ENCODE data around the gene DMPK.
"Not testable (repeated sequence)": the region's sequence is repeated elsewhere in the genome, so short reads cannot be mapped to it uniquely, and the experiment has no call there.

The DMPK gene

GRCh38 chr19:45768984-45769782 lies 13.1 kb downstream of the DMPK start, which contains the start of gene SIX5:
Gene SIX5, minus strand, starts transcription at chr19:45769252. Its CDS starts 408 bp downstream, at chr19:45768844.
- peak; percentile 96 for DNase-seq (ENCODE audit: low read depth)

DNA sequence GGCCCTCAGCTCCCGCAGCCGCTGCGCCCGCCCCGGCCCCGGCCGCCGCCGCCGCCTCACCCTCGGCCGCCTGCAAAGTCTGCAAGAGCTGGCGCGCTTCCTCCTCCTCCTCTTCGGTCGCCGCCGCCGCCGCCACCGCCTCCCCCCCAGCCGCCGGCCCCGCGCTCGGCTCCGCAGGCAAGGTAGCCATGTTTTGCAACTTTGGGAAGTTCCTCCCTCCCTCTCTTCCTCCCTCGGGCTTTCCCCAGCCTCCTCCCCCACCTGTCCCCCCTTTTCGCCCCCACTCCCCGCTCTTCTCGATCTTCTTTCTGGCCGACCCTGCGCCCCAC lies 13.7 kb downstream of the DMPK start:
- DNase-seq (ENCODE audit: low read depth) = no peak

- DNase-seq (ENCODE audit: low read depth) = no peak
These were observed 14.2 kb downstream of the DMPK start for GRCh38 chr19:45767881-45768654.

DNA sequence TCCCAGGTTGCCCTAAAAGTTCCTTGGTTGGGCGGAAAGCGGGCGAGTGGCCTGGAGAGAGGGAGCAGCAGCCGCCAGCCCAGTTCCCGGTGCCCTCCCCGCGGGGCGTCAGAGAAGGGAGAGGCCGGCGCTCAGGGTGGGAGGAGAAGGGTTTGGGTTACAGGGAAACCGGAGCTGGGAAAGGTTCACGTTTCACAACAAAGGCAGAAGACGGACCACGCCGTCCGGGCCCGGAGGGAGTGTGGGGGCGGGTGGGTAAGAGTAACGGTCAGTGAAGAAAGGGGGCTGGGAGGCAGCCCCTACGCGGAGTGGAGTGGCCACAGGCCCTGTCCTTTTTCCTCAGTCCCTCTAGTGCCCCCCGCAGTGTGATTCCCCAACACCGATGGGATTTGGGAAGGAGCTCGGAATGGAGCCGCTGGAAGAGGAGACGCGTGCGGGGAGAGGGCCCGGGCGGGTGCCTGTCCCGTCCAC lies 14.8 kb downstream of the DMPK start:
- peak; percentile 81 for DNase-seq (ENCODE audit: low read depth)

DNA sequence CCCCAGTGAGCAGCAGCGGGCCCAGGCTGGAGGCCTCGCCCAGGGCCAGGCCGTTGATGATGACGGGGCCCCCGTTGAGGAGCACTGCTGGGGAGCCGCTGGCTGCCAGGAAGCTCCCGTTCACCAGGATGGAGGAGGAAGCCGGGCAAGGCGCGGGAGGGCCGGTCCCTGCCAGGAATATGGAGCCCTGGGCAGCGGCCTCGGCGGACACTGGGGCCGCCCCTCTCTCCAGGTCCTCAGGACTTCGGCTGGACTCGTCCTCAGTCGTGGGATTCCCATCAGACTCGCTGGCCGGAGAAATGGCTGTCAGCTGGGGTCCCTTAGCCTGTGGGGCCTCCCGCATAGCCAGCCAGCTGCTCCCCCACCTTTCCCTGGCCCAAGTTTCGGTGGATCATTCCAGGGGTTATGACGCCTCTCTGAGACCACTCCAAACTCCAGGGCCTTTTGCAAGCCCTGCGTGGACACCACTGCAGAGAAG lies 15.4 kb downstream of the DMPK start:
- DNase-seq (ENCODE audit: low read depth) = no peak

GRCh38 chr19:45766296-45766868 lies 15.9 kb downstream of the DMPK start:
- DNase-seq (ENCODE audit: low read depth) = no peak

GRCh38 chr19:45765702-45766295 lies 16.5 kb downstream of the DMPK start:
- DNase-seq (ENCODE audit: low read depth) = no peak

GRCh38 chr19:45764945-45765701 lies 17.2 kb downstream of the DMPK start:
- DNase-seq (ENCODE audit: low read depth) = no peak

DNA sequence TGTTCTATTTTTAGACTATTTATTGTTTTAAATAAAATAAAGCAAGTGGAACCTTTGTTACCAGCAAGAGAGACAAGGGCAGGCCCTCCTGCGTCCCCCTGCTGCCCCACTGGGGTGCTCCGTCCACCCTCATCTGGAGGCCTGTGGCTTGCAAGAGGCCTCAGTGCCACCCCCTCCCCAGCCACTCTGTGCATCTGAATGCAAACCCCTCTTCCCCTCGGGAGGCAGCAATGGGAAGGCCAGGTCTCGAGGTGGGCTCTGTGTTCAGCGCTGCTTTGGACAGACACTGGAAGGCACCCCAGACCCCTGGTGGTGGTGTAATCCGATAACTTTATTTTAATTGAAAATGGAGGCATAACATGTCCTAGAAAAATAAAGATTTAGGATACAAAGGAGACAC lies 17.8 kb downstream of the DMPK start:
- no peak for DNase-seq (ENCODE audit: low read depth)

DNA sequence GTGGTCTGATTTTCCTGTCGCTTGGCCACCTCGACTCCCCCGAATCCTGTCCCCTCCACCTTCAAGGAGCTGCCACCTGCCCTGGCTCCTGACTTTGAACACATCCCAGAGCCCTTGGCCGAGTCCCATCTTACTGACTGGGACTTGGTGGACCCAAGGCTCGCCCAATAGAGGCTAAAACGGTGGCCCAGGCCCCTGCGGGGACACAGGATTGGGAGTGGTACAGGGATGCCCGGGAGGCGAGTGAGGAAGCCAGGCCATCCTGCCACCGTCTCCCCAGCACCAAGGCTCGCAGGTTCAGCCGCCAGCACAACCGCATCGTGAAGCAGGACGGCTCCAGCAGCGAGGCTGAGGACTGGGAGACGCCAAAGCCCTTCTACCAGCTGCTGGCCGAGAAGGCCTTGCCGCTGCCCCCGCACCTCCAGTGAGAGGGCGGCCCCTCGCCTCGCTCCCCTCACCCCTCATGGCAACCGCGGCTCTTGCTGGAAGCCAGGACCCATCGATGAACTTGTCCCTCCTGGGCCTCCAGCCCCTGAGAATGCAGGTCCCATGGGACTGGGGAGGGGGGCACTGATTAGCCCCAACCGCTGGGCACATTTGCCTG lies 18.5 kb downstream of the DMPK start:
- no peak for DNase-seq (ENCODE audit: low read depth)

DNA sequence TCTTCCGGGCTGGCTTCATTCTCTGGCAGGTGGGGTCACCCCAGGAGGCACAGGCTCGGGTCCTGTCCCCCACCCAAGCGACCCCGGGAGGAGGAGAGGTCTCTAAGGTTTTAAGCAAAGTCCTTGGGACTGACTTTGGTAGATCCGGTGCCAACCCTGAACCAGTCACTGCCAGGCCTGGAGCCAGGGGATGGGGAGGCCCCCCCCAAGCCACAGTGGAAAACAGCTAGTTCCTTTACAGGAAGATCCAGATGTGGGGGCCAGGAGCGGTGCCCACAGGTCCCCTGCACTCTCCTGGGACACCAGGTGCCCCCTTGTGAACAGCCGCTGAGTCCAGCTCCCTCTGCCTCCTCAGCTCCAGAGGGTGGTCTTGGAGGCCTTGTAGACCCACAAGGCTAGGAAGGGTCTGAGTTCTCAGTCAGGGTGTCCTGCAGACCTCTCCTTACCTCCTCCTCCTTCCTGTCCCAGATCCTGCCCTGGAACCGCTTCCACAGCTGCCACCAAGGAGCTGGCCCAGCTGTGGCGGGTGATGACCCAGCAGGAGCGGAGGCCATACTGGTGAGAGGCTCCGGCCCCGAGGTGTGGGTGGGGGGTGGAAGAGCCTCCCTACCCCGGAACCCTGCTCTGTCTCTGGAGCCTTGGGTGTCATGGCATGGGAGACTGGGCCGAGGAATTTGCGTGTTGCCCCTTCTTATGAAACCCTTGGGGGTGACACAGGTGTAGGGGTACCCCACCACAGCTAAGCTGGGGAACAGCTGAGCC lies 19.2 kb downstream of the DMPK start:
- DNase-seq (ENCODE audit: low read depth) = no peak

GRCh38 chr19:45761714-45762113 lies 20.6 kb downstream of the DMPK start:
- DNase-seq (ENCODE audit: low read depth) = no peak

DNA sequence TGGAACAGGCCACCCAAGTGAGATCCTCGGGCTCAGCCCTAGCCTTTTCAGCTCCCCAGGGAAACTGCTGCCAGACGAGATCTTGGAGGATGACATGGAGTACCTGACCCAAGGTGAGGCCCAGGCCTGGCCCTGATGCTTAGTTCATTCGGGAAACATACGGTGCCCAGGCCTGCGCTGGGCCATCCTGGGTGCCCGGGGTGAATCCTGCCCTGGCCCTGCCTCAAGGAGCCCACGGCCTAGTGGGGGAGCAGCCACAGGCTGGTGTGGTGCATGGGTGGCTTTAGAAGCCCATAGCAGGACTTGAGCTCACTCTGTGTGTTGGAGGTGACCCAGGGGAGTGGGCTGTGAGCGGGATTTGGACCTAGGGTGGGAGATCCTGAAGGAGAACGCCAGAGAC lies 23.4 kb downstream of the DMPK start:
- no peak for DNase-seq (ENCODE audit: low read depth)

- no peak for DNase-seq (ENCODE audit: low read depth)
These were observed 24.6 kb downstream of the DMPK start for GRCh38 chr19:45757695-45758094.

DNA sequence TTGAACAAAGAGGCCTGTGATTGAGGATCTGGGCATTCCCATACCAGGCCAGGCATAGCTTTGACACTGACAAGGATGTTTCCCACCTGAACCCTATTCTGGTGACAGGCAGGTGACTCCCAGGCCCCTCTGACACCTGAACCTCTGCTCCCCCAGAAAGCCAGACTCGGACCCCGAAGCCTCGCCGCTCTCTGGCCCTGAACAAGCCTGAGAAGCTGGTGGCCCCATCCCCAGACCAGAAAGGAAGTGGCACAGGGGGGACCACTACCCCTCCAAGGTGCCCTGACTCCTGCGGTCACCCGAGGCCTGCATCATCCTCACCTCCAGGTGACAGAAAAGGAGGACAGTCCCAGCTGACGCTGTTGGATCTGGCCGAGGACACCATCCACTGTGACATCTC lies 28.0 kb downstream of the DMPK start:
- DNase-seq (ENCODE audit: low read depth) = no peak

- DNase-seq (ENCODE audit: low read depth) = no peak
These were observed 28.7 kb downstream of the DMPK start for GRCh38 chr19:45753548-45753947.

GRCh38 chr19:45752639-45753038 lies 29.7 kb downstream of the DMPK start:
- no peak for DNase-seq (ENCODE audit: low read depth)

DNA sequence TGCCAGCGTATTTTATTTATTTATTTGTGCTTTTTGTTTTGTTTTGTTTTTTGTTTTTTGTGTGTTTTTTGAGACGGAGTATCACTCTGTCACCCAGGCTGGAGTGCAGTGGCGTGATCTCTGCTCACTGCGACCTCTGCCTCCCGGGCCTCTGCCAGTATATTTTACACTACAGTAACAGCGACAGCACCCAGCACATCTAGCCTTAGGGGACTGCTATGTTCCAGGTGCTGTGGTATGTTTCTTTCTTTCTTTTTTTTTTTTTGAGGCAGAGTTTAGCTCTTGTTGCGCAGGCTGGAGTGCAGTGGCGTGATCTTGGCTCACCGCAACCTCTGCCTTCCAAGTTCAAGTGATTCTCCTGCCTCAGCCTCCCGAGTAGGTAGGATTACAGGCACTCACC lies 30.8 kb downstream of the DMPK start:
- DNase-seq (ENCODE audit: low read depth) = not testable (repeated sequence)

GRCh38 chr19:45747513-45747912 lies 34.8 kb downstream of the DMPK start:
- DNase-seq (ENCODE audit: low read depth) = no peak

DNA sequence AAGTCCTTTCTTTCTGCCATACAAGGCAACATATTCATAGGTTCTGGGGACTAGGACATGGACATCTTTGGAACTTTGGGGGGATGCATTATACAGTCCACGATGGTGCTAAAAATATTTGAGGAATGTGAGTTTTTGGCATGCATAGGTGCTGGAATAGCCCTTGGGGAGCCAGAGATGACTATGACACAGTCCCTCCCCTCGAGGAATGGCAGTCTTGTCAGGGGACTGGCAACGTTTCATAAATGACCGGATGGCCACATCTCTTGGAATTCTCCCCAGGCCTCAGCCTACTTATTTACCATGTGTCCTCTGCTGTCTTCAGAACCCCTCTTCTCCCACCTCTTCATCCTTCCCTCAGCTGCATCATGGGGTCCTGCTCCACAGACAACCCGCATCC lies 35.4 kb downstream of the DMPK start:
- no peak for DNase-seq (ENCODE audit: low read depth)

- no peak for DNase-seq (ENCODE audit: low read depth)
These were observed 36.7 kb downstream of the DMPK start for GRCh38 chr19:45745606-45746005.
